Retinal pigment epithelial cell (primary cell): Measurements from ENCODE around the gene LSM6.

Source experiments
- DNase-seq: peaks from one replicate; pipeline ENCODE4 v3.0.0-alpha.2; 2010; ENCODE audit warnings: low read depth
- H3K4me3 ChIP-seq: 2 replicates; pipeline ENCODE4 v1.5.1; 2011; ENCODE audit warnings: mild to moderate bottlenecking, low read length, control low read depth, moderate library complexity
- CTCF ChIP-seq: conservative IDR thresholded peaks from 2 replicates; pipeline ENCODE4 v1.5.1; 2011; ENCODE audit warnings: low read depth, low read length, control low read depth, inconsistent platforms

The LSM6 gene

GRCh38 chr4:146186041-146186440 lies 10.5 kb downstream of the LSM6 start:
- no peak for TF ChIP-seq CTCF
- no peak overlapping the region for H3K4me3 ChIP-seq
- no peak for DNase-seq

GRCh38 chr4:146186596-146186995 lies 11.1 kb downstream of the LSM6 start:
- DNase-seq: no peak
- no peak overlapping the region for H3K4me3 ChIP-seq
- TF ChIP-seq CTCF: no peak

- H3K4me3 ChIP-seq: no peak overlapping the region
- TF ChIP-seq CTCF: no peak
- no peak for DNase-seq
These were observed 14.9 kb downstream of the LSM6 start for GRCh38 chr4:146190456-146190855.

- no peak for TF ChIP-seq CTCF
These were observed 16.4 kb downstream of the LSM6 start for GRCh38 chr4:146191766-146192458.

GRCh38 chr4:146193628-146194027 lies 18.1 kb downstream of the LSM6 start:
- no peak for DNase-seq
- TF ChIP-seq CTCF: no peak
- H3K4me3 ChIP-seq: no peak overlapping the region

More at GRCh38 chr4:146191766-146192458, 16.4 kb downstream of the LSM6 start:
- DNase-seq: no peak
- H3K4me3 ChIP-seq: no peak overlapping the region

- no peak for DNase-seq
- no peak for TF ChIP-seq CTCF
These were observed 18.7 kb downstream of the LSM6 start for GRCh38 chr4:146194212-146194611.

GRCh38 chr4:146202665-146203064 lies 27.1 kb downstream of the LSM6 start:
- DNase-seq: no peak
- H3K4me3 ChIP-seq: no peak overlapping the region
- no peak for TF ChIP-seq CTCF

More at GRCh38 chr4:146194212-146194611, 18.7 kb downstream of the LSM6 start:
- no peak overlapping the region for H3K4me3 ChIP-seq
